Testis (tissue), 2 donors: ENCODE data around the gene RAB3C.

Source experiments
- POLR2A ChIP-seq: fragments of 450-650 bp; IDR thresholded peaks from one replicate; pipeline ENCODE4 v1.6.1; 2017; ENCODE audit warnings: antibody characterized with exemption, mild to moderate bottlenecking, moderate library complexity
- TF ChIP-seq, protein P1 (sequence below), 3 experiments: fragments of 450-650 bp in 2 of 3; fragments of 200-600 bp in 1 of 3; sonication (generic) in 1 of 3; IDR thresholded peaks; one replicate each; pipeline ENCODE4 v1.5.1; 2016 to 2019; ENCODE audit warnings: antibody characterized with exemption in 3 of 3, mild to moderate bottlenecking in 2 of 3, moderate library complexity in 1 of 3

DNA sequence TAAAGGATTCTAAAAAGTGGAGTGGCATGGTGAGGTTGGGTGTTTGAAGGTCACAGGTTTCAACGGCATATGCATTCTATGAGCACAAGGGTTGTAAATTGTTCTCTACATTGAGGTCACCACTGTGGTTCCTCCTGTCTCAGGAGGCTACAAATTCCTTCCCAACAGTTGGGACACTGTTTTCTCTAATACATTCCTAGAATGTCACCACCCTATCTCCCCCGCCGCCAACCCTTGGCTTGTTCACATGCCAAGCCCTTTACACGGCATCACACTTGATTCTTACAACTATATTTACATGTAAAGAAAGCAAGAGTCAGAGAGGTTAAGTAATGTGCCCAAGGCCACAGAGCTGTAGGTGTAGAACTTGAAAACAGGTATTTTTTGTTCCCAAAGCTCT is 315.1 kb downstream of the RAB3C start:
- TF ChIP-seq, protein P1, sequence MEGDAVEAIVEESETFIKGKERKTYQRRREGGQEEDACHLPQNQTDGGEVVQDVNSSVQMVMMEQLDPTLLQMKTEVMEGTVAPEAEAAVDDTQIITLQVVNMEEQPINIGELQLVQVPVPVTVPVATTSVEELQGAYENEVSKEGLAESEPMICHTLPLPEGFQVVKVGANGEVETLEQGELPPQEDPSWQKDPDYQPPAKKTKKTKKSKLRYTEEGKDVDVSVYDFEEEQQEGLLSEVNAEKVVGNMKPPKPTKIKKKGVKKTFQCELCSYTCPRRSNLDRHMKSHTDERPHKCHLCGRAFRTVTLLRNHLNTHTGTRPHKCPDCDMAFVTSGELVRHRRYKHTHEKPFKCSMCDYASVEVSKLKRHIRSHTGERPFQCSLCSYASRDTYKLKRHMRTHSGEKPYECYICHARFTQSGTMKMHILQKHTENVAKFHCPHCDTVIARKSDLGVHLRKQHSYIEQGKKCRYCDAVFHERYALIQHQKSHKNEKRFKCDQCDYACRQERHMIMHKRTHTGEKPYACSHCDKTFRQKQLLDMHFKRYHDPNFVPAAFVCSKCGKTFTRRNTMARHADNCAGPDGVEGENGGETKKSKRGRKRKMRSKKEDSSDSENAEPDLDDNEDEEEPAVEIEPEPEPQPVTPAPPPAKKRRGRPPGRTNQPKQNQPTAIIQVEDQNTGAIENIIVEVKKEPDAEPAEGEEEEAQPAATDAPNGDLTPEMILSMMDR (IDR thresholded peaks at IDR 0.05) = no peak
- no peak for TF ChIP-seq POLR2A
